ELR (cell line): Measurements from ENCODE around the gene IER3.

Experiments used
- DNase-seq: peaks from one replicate; pipeline ENCODE4 v3.0.0-alpha.2; 2015; ENCODE audit warnings: low read depth

IER3 gene

GRCh38 chr6:30744054-30744805 lies at the start of gene IER3:
Gene IER3, minus strand, starts transcription at chr6:30744547. Its CDS starts 29 bp downstream, at chr6:30744518.
- DNase-seq, result peak; percentile 96

- peak; percentile 78 for DNase-seq
Measured at GRCh38 chr6:30793521-30794194, 49.3 kb upstream of the IER3 start.

- DNase-seq, result no peak
Measured at GRCh38 chr6:30792786-30793185, 48.4 kb upstream of the IER3 start.

- no peak for DNase-seq
Measured at GRCh38 chr6:30790724-30791383, 46.5 kb upstream of the IER3 start.

GRCh38 chr6:30789606-30790005 lies 45.3 kb upstream of the IER3 start:
- DNase-seq, result no peak

GRCh38 chr6:30787954-30788353 lies 43.6 kb upstream of the IER3 start:
- peak; percentile 67 for DNase-seq

GRCh38 chr6:30782425-30783014 lies 38.2 kb upstream of the IER3 start:
- DNase-seq, result peak; percentile 77

GRCh38 chr6:30781743-30782424 lies 37.5 kb upstream of the IER3 start:
- DNase-seq, result peak; percentile 100

GRCh38 chr6:30781395-30781742 lies 37.0 kb upstream of the IER3 start:
- no peak for DNase-seq

- no peak for DNase-seq
Measured at GRCh38 chr6:30780642-30780920, 36.2 kb upstream of the IER3 start.

- no peak for DNase-seq
Measured at GRCh38 chr6:30779850-30780641, 35.7 kb upstream of the IER3 start.

- no peak for DNase-seq
Measured at GRCh38 chr6:30778001-30778635, 33.8 kb upstream of the IER3 start.

- DNase-seq, result no peak
Measured at GRCh38 chr6:30777155-30777485, 32.8 kb upstream of the IER3 start.

- no peak for DNase-seq
Measured at GRCh38 chr6:30776390-30777154, 32.2 kb upstream of the IER3 start.

- no peak for DNase-seq
Measured at GRCh38 chr6:30775104-30775503, 30.8 kb upstream of the IER3 start.

GRCh38 chr6:30774701-30775100 lies 30.4 kb upstream of the IER3 start:
- DNase-seq, result no peak

- no peak for DNase-seq
Measured at GRCh38 chr6:30770592-30770991, 26.2 kb upstream of the IER3 start.

- DNase-seq, result peak; percentile 58
Measured at GRCh38 chr6:30769853-30770524, 25.6 kb upstream of the IER3 start.

GRCh38 chr6:30769088-30769852 lies 24.9 kb upstream of the IER3 start:
- peak; percentile 99 for DNase-seq
